Activated T-helper 2 cell treated with anti-CD3 and anti-CD28 coated beads, Interferon-gamma antibody, Interleukin-2, Interleukin-4, amounts not matched to agents 10 μg/mL and 5 μg/mL and 100 μg/mL, durations not matched to agents 14 hours and 24 hours and 36 hours (primary cell): Measurements from ENCODE around the gene MRPS18B. TPM values are rescaled to one million over a fixed set of nuclear protein-coding genes. Genes with fewer than 3 reads are reported as not detected.

Experiments
- DNase-seq: peaks from one replicate; pipeline ENCODE4 v3.0.0; 2021; ENCODE audit warnings: low spot score
- H3K27ac Mint-ChIP-seq: one replicate; pipeline ENCODE4 v1.8.0; 2021; ENCODE audit warnings: mixed read lengths
- H3K27me3 Mint-ChIP-seq: one replicate; pipeline ENCODE4 v1.8.0; 2021; ENCODE audit warnings: low read depth, mixed read lengths
- H3K36me3 Mint-ChIP-seq: one replicate; pipeline ENCODE4 v1.8.0; 2021; ENCODE audit warnings: low read depth, mixed read lengths
- H3K4me1 Mint-ChIP-seq: one replicate; pipeline ENCODE4 v1.8.0; 2021; ENCODE audit warnings: low read depth, mixed read lengths
- H3K4me3 Mint-ChIP-seq: one replicate; pipeline ENCODE4 v1.8.0; 2021; ENCODE audit warnings: low read depth, mild to moderate bottlenecking, moderate library complexity, mixed read lengths
- H3K9me3 Mint-ChIP-seq: one replicate; pipeline ENCODE4 v1.8.0; 2021; ENCODE audit warnings: mixed read lengths
- intact Hi-C: fragments of 100-400 bp; cut with micrococcal nuclease; formaldehyde crosslinking; loops from one replicate; pipeline ENCODE4 v1.15.1; 2023
- total RNA-seq: library from RNA; stranded (reverse); gene quantifications from 2 replicates; pipeline ENCODE4 v1.2.3, GENCODE V29; 2022

MRPS18B gene
- total RNA-seq, 1 donor from 2014 or later, result 74.9 TPM

DNA sequence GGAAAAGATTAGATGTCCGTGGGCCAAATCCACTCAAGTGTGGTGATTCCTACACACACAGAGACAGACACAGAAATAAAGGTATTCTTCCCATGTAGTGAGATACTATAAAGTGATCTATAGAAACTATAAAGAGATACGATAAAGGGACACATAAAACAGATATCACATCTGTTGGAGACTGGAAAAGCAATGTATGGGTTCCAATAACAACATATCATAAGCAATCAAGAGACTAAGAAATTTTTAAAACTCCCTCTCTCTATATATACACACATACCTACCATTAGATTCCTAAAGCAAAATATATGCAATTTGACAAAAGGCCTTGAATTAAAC, 5.8 kb upstream of the MRPS18B start:
- peaks cover 54% of the 10 kb centered on the region for H3K4me1 Mint-ChIP-seq
- peaks cover 92% of the 10 kb centered on the region for H3K36me3 Mint-ChIP-seq
- peak overlapping the region; percentile 67 for H3K27ac Mint-ChIP-seq
- H3K27me3 Mint-ChIP-seq, result no peaks in the 10 kb centered on the region
- H3K4me3 Mint-ChIP-seq, result no peak overlapping the region
- intact Hi-C loops, result loop anchor here (10.0 kb wide), 1 partner anchor 933 kb away; the partner anchor contains the start of genes ATP6V1G2, DDX39B and NFKBIL1
- no peaks in the 10 kb centered on the region for H3K9me3 Mint-ChIP-seq
- DNase-seq, result no peak

DNA sequence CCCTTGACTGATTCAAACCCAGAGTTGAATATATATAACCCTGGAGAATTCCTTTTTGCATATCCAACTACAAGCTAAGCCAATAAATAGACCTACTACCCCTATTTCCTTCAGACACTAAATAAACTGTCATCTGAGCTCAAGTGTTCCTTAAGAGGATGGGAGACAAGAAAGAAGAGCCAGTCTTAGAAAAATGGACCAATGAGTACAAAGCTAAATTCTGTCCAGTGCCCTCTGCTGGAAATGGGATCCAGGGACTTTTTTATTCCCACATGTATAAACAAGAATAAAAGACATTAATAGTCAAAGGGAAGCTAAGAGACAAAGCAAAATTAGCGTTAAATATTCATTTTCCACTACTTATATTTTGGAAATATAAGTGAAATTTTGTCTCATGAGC, 5.4 kb upstream of the MRPS18B start:
- H3K27ac Mint-ChIP-seq, result peak overlapping the region; percentile 67
- H3K9me3 Mint-ChIP-seq, result no peaks in the 10 kb centered on the region
- H3K4me3 Mint-ChIP-seq, result no peak overlapping the region
- H3K27me3 Mint-ChIP-seq, result peaks cover 2% of the 10 kb centered on the region
- no peak for DNase-seq
- intact Hi-C loops, result loop anchor here (10.0 kb wide), 1 partner anchor 933 kb away; the partner anchor contains the start of genes ATP6V1G2, DDX39B and NFKBIL1
- peaks cover 54% of the 10 kb centered on the region for H3K4me1 Mint-ChIP-seq
- peaks cover 95% of the 10 kb centered on the region for H3K36me3 Mint-ChIP-seq

DNA sequence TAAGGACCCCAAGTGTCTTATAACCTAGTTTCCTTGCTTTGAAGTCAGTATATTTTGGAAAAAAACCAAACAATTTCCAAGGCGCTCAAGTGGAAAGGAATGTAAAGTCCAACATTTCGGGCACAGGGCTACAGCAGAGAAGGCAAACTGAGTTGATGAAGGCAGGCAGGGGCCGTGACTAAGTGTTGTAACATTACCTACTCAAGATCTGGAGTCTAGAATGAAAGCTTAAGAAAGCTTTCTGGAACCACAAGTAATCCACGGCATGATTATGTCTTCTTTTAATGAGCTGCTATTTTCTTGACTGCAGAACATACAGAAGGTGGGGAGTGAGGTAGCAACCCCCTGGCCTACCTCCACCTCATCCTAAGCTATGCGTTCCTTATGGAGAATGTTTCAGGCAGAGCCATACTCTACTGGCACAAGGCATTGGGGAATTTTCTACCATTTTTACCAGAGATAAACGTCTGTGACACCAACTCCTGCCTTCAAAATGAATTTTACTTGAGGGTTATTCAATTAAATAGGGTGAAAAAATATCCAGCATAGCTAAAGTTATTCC, 4.9 kb upstream of the MRPS18B start:
- peaks cover 3% of the 10 kb centered on the region for H3K27me3 Mint-ChIP-seq
- no peak overlapping the region for H3K27ac Mint-ChIP-seq

DNA sequence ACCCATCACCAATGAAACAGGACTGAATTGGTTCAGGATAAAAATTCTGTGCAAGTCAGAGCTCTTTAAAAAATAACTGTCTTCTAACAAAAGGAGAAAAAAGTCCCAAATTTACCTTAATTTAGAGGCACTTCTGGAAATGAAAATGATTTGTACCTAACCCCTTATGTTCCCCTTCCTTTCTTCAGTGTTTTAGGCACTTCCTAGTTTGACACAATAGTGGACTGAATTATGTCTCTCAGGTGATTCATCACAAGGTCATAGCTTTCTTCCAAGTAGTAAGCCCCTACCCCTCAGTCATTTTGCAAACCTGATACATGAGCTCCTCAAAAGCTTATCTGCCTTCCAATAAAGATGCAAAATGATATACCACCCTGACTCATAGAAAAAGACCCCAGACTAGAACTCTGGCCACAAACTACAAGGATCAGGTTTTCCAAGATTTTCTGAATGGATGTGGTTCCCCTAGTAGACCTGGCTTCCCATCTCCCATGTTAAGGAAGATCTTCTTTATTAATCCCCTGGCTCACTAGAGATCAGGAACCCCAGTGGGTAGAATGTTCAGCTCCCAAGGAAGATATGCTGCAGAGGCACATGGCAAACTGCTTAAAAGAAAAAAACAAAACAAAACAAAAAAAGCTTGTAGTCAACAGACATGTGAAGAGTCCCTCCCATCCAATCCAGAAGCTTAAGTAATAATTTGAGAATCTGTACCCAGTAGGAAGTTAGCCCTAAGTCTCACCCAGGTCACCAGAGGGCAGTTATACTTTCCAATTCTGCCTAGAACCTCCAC, 4.2 kb upstream of the MRPS18B start:
- peaks cover 3% of the 10 kb centered on the region for H3K27me3 Mint-ChIP-seq
- H3K4me1 Mint-ChIP-seq, result peaks cover 52% of the 10 kb centered on the region
- DNase-seq, result no peak
- peak overlapping the region; percentile 83 for H3K27ac Mint-ChIP-seq
- peak overlapping the region; percentile 96 for H3K4me3 Mint-ChIP-seq
- peaks cover 84% of the 10 kb centered on the region for H3K36me3 Mint-ChIP-seq
- intact Hi-C loops, result loop anchor here (10.0 kb wide), 1 partner anchor 931 kb away; the partner anchor contains the start of genes ATP6V1G2, DDX39B and NFKBIL1
- no peaks in the 10 kb centered on the region for H3K9me3 Mint-ChIP-seq

More for the DNA sequence above, 4.9 kb upstream of the MRPS18B start:
- Mint-ChIP-seq H3K9me3 (no peaks in the 10 kb centered on the region), H3K36me3 (peaks cover 90% of the 10 kb centered on the region), H3K4me3 (peak overlapping the region; percentile 18), H3K4me1 (peaks cover 52% of the 10 kb centered on the region)
- intact Hi-C loops, result loop anchor here (10.0 kb wide), 1 partner anchor 932 kb away; the partner anchor contains the start of genes ATP6V1G2, DDX39B and NFKBIL1
- DNase-seq, result no peak

GRCh38 chr6:30614044-30614842, 3.4 kb upstream of the MRPS18B start:
- H3K4me3 Mint-ChIP-seq, result peak overlapping the region; percentile 96
- no peaks in the 10 kb centered on the region for H3K9me3 Mint-ChIP-seq
- H3K27ac Mint-ChIP-seq, result peak overlapping the region; percentile 98
- intact Hi-C loops, result loop anchor here (10.0 kb wide), 1 partner anchor 931 kb away; the partner anchor contains the start of genes ATP6V1G2, DDX39B and NFKBIL1
- DNase-seq, result no peak
- H3K36me3 Mint-ChIP-seq, result peaks cover 82% of the 10 kb centered on the region
- H3K4me1 Mint-ChIP-seq, result peaks cover 50% of the 10 kb centered on the region
- peaks cover 3% of the 10 kb centered on the region for H3K27me3 Mint-ChIP-seq

- Mint-ChIP-seq H3K9me3 (no peaks in the 10 kb centered on the region), H3K27ac (peak overlapping the region; percentile 98), H3K4me1 (peaks cover 48% of the 10 kb centered on the region), H3K4me3 (peak overlapping the region; percentile 96), H3K36me3 (peaks cover 82% of the 10 kb centered on the region), H3K27me3 (peaks cover 3% of the 10 kb centered on the region)
- peak; percentile 85 for DNase-seq
- intact Hi-C loops, result loop anchor here (5.0 to 10.0 kb wide), 2 partner anchors 657 to 930 kb away; partner anchors contain the start of genes ATP6V1G2, DDX39B, HLA-C and NFKBIL1
Observed at GRCh38 chr6:30614843-30615218, 2.8 kb upstream of the MRPS18B start.

DNA sequence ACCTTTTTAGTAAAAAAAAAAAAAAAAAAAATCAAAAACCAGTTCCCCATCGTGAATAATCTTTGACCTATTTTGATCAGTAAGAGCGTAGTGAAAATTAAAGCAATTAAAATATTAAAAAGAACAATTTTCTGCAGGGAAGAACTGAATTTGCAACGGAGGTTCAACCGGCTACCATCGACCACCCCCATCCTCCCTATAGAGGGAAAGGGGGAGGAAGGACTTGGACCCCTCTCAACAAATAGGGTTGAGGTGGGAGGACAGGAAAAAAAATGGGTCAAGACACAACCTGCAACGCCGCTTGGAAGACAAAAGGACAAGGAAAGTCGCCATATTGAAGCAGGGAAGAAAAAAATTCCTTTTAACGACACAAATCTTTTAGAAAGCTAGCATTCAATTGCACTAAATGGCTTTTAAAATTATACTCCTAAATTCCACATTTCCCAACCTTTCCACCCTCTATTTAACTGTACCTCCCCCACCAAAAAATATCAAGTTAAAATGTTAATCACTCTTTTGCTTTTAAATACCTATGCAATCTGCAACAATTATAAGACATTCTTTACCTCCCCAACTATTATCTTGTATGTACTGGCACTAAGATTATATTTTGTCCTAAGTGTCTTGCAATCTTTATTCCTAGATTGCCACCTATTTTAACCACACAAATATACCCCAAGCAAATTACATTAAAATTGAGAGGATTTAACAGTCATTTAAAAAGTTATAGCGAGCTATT, 2.3 kb upstream of the MRPS18B start:
- Mint-ChIP-seq H3K9me3 (no peaks in the 10 kb centered on the region), H3K36me3 (peaks cover 77% of the 10 kb centered on the region), H3K27me3 (peaks cover 3% of the 10 kb centered on the region), H3K4me1 (peaks cover 42% of the 10 kb centered on the region), H3K27ac (peak overlapping the region; percentile 98), H3K4me3 (peak overlapping the region; percentile 96)
- DNase-seq, result peak; percentile 28
- intact Hi-C loops, result loop anchor here (5.0 to 10.0 kb wide), 2 partner anchors 657 to 929 kb away; partner anchors contain the start of genes ATP6V1G2, DDX39B, HLA-C and NFKBIL1

- Mint-ChIP-seq H3K27me3 (peaks cover 3% of the 10 kb centered on the region), H3K4me1 (peaks cover 37% of the 10 kb centered on the region), H3K4me3 (peak overlapping the region; percentile 96), H3K9me3 (no peaks in the 10 kb centered on the region), H3K27ac (peak overlapping the region; percentile 98), H3K36me3 (peaks cover 76% of the 10 kb centered on the region)
- intact Hi-C loops, result loop anchor here (2.0 to 10.0 kb wide), 3 partner anchors 289 to 929 kb away; partner anchors contain the start of genes ATP6V1G2, DDX39B, HLA-C and NFKBIL1
- peak; percentile 30 for DNase-seq
Observed at GRCh38 chr6:30615958-30616810, 1.5 kb upstream of the MRPS18B start.

DNA sequence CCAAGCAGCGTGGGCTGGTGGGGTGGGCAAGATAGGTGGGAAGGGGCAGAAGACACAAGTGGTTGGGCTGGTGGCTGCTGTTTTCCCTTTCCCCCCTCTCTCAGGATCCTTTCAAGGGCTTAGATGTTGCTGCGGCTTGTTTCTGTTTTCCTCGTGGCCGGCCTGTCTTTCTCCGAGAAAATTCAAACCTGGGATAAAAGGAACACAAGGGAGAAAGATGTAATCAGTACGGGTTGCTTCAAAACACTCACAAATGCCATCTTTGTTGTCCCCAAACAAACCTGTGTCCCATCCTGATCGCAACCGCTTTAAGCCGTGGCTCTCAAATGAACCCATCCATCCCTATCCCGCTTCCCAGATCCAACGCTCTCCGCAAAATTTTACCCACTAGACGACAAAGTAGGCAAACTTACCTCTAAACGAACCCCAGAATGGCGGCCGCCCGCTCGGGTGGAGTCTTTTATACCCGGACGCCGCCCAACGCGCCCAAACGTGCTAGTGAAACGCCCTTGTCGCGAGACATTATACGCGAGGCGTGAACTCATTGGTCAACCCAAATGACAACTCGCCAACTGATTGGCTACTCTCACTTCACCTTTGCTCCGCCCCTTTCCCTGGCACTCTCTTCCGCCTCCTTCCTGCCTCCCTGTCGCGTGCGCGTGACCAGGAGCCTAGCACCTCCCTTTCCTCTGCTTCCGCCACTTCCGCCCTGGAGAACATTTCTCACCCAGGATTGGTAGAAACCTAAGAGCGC, 652 bp upstream of the MRPS18B start, which contains the start of gene PPP1R10:
TSS of gene PPP1R10 (minus strand) at position 433 of the 754 bp plus-strand sequence. CDS start 7,299 bp downstream, outside the sequence.
- Mint-ChIP-seq H3K27me3 (peaks cover 3% of the 10 kb centered on the region), H3K27ac (peak within 1 kb of the TSS; percentile 98), H3K4me1 (peaks cover 29% of the 10 kb centered on the region), H3K36me3 (peaks cover 75% of the 10 kb centered on the region), H3K9me3 (no peaks in the 10 kb centered on the region), H3K4me3 (peak within 1 kb of the TSS; percentile 96)
- intact Hi-C loops, result loop anchor here (1.0 to 10.0 kb wide), 8 partner anchors 30 to 928 kb away; partner anchors contain the start of genes ABCF1, ATP6V1G2, C6orf136 and DDX39B
- DNase-seq, result peak; percentile 99

- Mint-ChIP-seq H3K27ac (peak overlapping the region; percentile 98), H3K9me3 (no peaks in the 10 kb centered on the region), H3K27me3 (peaks cover 3% of the 10 kb centered on the region), H3K36me3 (peaks cover 72% of the 10 kb centered on the region), H3K4me1 (peaks cover 20% of the 10 kb centered on the region), H3K4me3 (peak overlapping the region; percentile 96)
- intact Hi-C loops, result loop anchor here (1.0 to 10.0 kb wide), 3 partner anchors 8 to 926 kb away; partner anchors contain the start of genes ATAT1, ATP6V1G2, DDX39B and HLA-C
- no peak for DNase-seq
Observed at GRCh38 chr6:30618270-30618797, 694 bp downstream of the MRPS18B start.
